Liver (tissue), 9 donors: ENCODE measurements around the gene LRRC27. TPM values are rescaled to one million over a fixed set of nuclear protein-coding genes. Genes with fewer than 3 reads are reported as not detected.

Source experiments
- DNase-seq: peaks from one replicate; pipeline ENCODE4 v3.0.0-alpha.2; 2017; ENCODE audit warnings: low spot score
- H3K27ac ChIP-seq, 2 donors: one replicate each; pipeline ENCODE4 v1.7.0; 2013; ENCODE audit warnings: inconsistent platforms in 2 of 2, low read length in 2 of 2, control low read depth in 1 of 2, low read depth in 1 of 2, mild to moderate bottlenecking in 1 of 2
- H3K27me3 ChIP-seq, 4 donors: one replicate each; pipeline versions ENCODE4 v1.6.1 to v1.7.0; 2013; ENCODE audit warnings: low read length in 3 of 4, inconsistent platforms in 1 of 4, mild to moderate bottlenecking in 1 of 4, moderate library complexity in 1 of 4; ENCODE audit not compliant: control insufficient read depth in 4 of 4, insufficient read depth in 4 of 4
- H3K36me3 ChIP-seq, 4 donors: one replicate each; pipeline versions ENCODE4 v1.6.1 to v1.7.0; 2013; ENCODE audit warnings: low read length in 3 of 4, mild to moderate bottlenecking in 3 of 4, low read depth in 1 of 4, moderate library complexity in 1 of 4; ENCODE audit not compliant: control insufficient read depth in 4 of 4, insufficient read depth in 3 of 4
- H3K4me1 ChIP-seq, 4 donors: one replicate each; pipeline versions ENCODE4 v1.6.1 to v1.7.0; 2013; ENCODE audit warnings: low read length in 3 of 4, mild to moderate bottlenecking in 3 of 4, moderate library complexity in 1 of 4; ENCODE audit not compliant: control insufficient read depth in 4 of 4, insufficient read depth in 4 of 4
- H3K4me3 ChIP-seq, 3 donors: one replicate each; pipeline versions ENCODE4 v1.6.1 to v1.7.0; 2013; ENCODE audit warnings: low read length in 3 of 3, control low read depth in 1 of 3, low read depth in 1 of 3, mild to moderate bottlenecking in 1 of 3
- H3K9ac ChIP-seq, 2 donors: one replicate each; pipeline ENCODE4 v1.7.0; 2013; ENCODE audit warnings: low read length in 2 of 2, mild to moderate bottlenecking in 2 of 2, moderate library complexity in 2 of 2, control low read depth in 1 of 2, low read depth in 1 of 2
- H3K9me3 ChIP-seq, 4 donors: one replicate each; pipeline versions ENCODE4 v1.6.1 to v1.7.0; 2013; ENCODE audit warnings: low read length in 3 of 4; ENCODE audit not compliant: control insufficient read depth in 4 of 4
- ATF3 ChIP-seq: IDR thresholded peaks from 2 replicates; pipeline ENCODE4 v1.6.1; 2016; ENCODE audit warnings: antibody characterized with exemption
- CTCF ChIP-seq: fragments of 150-350 bp; IDR thresholded peaks from 2 replicates; pipeline ENCODE4 v1.5.1; 2017; ENCODE audit warnings: improper control_type of control experiment, low read depth, low read length; ENCODE audit not compliant: missing input control
- EGR1 ChIP-seq, 2 donors: IDR thresholded peaks; 2 replicates each; pipeline ENCODE4 v1.6.1; 2016 to 2018; ENCODE audit warnings: antibody characterized with exemption in 2 of 2, low read depth in 2 of 2
- FOXA1 ChIP-seq: IDR thresholded peaks from 2 replicates; pipeline ENCODE4 v1.6.1; 2016; ENCODE audit warnings: antibody characterized with exemption
- FOXA2 ChIP-seq: IDR thresholded peaks from 2 replicates; pipeline ENCODE4 v1.6.1; 2016; ENCODE audit warnings: antibody characterized with exemption
- GABPA ChIP-seq, 2 donors: IDR thresholded peaks in 1 of 2; conservative IDR thresholded peaks in 1 of 2; 2 replicates each; pipeline ENCODE4 v1.6.1; 2016; ENCODE audit warnings: antibody characterized with exemption in 2 of 2, mild to moderate bottlenecking in 1 of 2, moderate library complexity in 1 of 2
- HNF4A ChIP-seq, 2 donors: conservative IDR thresholded peaks; 2 replicates each; pipeline ENCODE4 v1.6.1; 2016; ENCODE audit warnings: antibody characterized with exemption in 2 of 2, mild to moderate bottlenecking in 2 of 2
- HNF4G ChIP-seq: IDR thresholded peaks from 2 replicates; pipeline ENCODE4 v1.6.1; 2016; ENCODE audit warnings: antibody characterized with exemption
- JUND ChIP-seq, 2 donors: IDR thresholded peaks; 2 replicates each; pipeline ENCODE4 v1.6.1; 2016; ENCODE audit warnings: antibody characterized with exemption in 2 of 2
- MAX ChIP-seq: IDR thresholded peaks from 2 replicates; pipeline ENCODE4 v1.6.1; 2016; ENCODE audit warnings: antibody characterized with exemption
- RAD21 ChIP-seq, 2 donors: IDR thresholded peaks; 2 replicates each; pipeline ENCODE4 v1.6.1; 2016; ENCODE audit warnings: antibody characterized with exemption in 2 of 2, mild to moderate bottlenecking in 2 of 2
- RXRA ChIP-seq, 2 donors: IDR thresholded peaks; 2 replicates each; pipeline ENCODE4 v1.6.1; 2017 to 2018; ENCODE audit warnings: antibody characterized with exemption in 2 of 2, mild to moderate bottlenecking in 1 of 2
- TAF1 ChIP-seq: conservative IDR thresholded peaks from 2 replicates; pipeline ENCODE4 v1.6.1; 2016; ENCODE audit warnings: antibody characterized with exemption, mild to moderate bottlenecking
- YY1 ChIP-seq: IDR thresholded peaks from 2 replicates; pipeline ENCODE4 v1.6.1; 2016; ENCODE audit warnings: antibody characterized with exemption, mild to moderate bottlenecking
- ZBTB33 ChIP-seq: IDR thresholded peaks from 2 replicates; pipeline ENCODE4 v1.6.1; 2016; ENCODE audit warnings: antibody characterized with exemption
- WGBS: extraction: QIAGEN DNeasy Blood & Tissue Kit; methylation state at CpG from one replicate; pipeline ENCODE4 v1.1.7; 2013; 5-methylcytosine and 5-hydroxymethylcytosine counted together
- polyA plus RNA-seq, 2 donors: library from polyadenylated mRNA; stranded (reverse) in 1 of 2; unstranded in 1 of 2; fragments of 200-250 nt in 1 of 2; fragments of >200 nt in 1 of 2; fragmentation: Nextera tagmentation in 1 of 2; extraction: Ambion mirVana in 1 of 2; gene quantifications; one replicate each; pipeline versions ENCODE4 v1.2.1 to v1.2.3, GENCODE V29; 2013 to 2015
- total RNA-seq, 2 donors: library from RNA; depleted of rRNA; stranded (reverse); fragments of >200 nt; gene quantifications; one replicate each; pipeline ENCODE4 v1.2.3, GENCODE V29; 2014
- donor health status: healthy.
- donor health status: healthy.
- donor health status: healthy.
- donor health status: healthy.
- donor health status: healthy.

LRRC27 gene
- total and polyA plus RNA-seq, 4 donors: 1.8 to 2.8 (median 2.6) TPM

GRCh38 chr10:132422903-132423825 is 91.2 kb downstream of the LRRC27 start (continued):
- TF ChIP-seq ATF3 (no peak), GABPA (IDR thresholded peaks at IDR 0.05 in 1 of 2, conservative IDR thresholded peaks at IDR 0.05 in 1 of 2) (no peak), RXRA (IDR thresholded peaks at IDR 0.05) (no peak), TAF1 (no peak)

GRCh38 chr10:132423966-132424861 is 92.2 kb downstream of the LRRC27 start:
- Histone ChIP-seq H3K9ac (no peak overlapping the region), H3K9me3 (no peaks in the 10 kb centered on the region), H3K4me1 (peaks cover 0 to 11% (median 6%) of the 10 kb centered on the region in 4 donors), H3K36me3 (no peaks in the 10 kb centered on the region), H3K27me3 (no peaks in the 10 kb centered on the region), H3K4me3 (no peak overlapping the region), H3K27ac (no peak overlapping the region)
- no peak for DNase-seq
- 93% methylated on average over 21 of the region's 21 CpGs for whole genome bisulfite sequencing
- TF ChIP-seq ATF3 (no peak), RAD21 (IDR thresholded peaks at IDR 0.05) (no peak), ZBTB33 (no peak), JUND (IDR thresholded peaks at IDR 0.05) (no peak), TAF1 (no peak), HNF4G (no peak), CTCF (no peak), FOXA2 (no peak), RXRA (IDR thresholded peaks at IDR 0.05) (no peak), MAX (no peak), YY1 (no peak), GABPA (IDR thresholded peaks at IDR 0.05 in 1 of 2, conservative IDR thresholded peaks at IDR 0.05 in 1 of 2) (no peak), HNF4A (conservative IDR thresholded peaks at IDR 0.05) (no peak), EGR1 (IDR thresholded peaks at IDR 0.05; ENCODE audit: low read depth in 2 of 2) (no peak), FOXA1 (no peak)
